C4-2B (cell line): ENCODE measurements around the gene CLTB.

ENCODE experiments used
- CTCF ChIP-seq: fragments of 450-650 bp; conservative IDR thresholded peaks from 2 replicates; pipeline ENCODE4 v1.5.1; 2017; ENCODE audit warnings: mild to moderate bottlenecking
- ZFX ChIP-seq: fragments of 450-650 bp; IDR thresholded peaks from 2 replicates; pipeline ENCODE4 v1.6.1; 2017

GRCh38 chr5:176440927-176441706 is 24.8 kb upstream of the CLTB start:
- TF ChIP-seq CTCF (no peak), ZFX (no peak)
